Body of pancreas (tissue), 4 donors: ENCODE data around the gene OAF. TPM values are rescaled to one million over a fixed set of nuclear protein-coding genes. Genes with fewer than 3 reads are reported as not detected.

Experiments used
- ATAC-seq: fragments of 150-250 bp; one replicate; pipeline ENCODE4 v1.9.1; 2016
- DNase-seq, 4 donors: peaks; one replicate each; pipeline ENCODE4 v3.0.0-alpha.2; 2019
- H3K27ac ChIP-seq, 4 donors: fragments of 200-600 bp; sonication (generic); 1 replicate in 3 of 4; 2 replicates in 1 of 4; pipeline versions ENCODE4 v1.5.1 to v1.6.1; 2016 to 2019; ENCODE audit warnings: mild to moderate bottlenecking in 1 of 4, mixed read lengths in 1 of 4, moderate library complexity in 1 of 4
- H3K27me3 ChIP-seq, 2 donors: fragments of 200-600 bp; sonication (generic); one replicate each; pipeline ENCODE4 v1.6.0; 2016; ENCODE audit warnings: mild to moderate bottlenecking in 1 of 2
- H3K36me3 ChIP-seq, 2 donors: fragments of 200-600 bp; sonication (generic); replicated peaks in 1 of 2; 2 replicates each; pipeline ENCODE4 v1.5.1; 2016; ENCODE audit warnings: low read depth in 2 of 2; ENCODE audit not compliant: insufficient read depth in 1 of 2
- H3K4me1 ChIP-seq: fragments of 200-600 bp; sonication (generic); one replicate; pipeline ENCODE4 v1.6.0; 2016
- H3K4me3 ChIP-seq, 2 donors: fragments of 200-600 bp; sonication (generic); 1 replicate in 1 of 2; 2 replicates in 1 of 2; pipeline ENCODE4 v1.5.1; 2016 to 2019
- H3K9me3 ChIP-seq, 3 donors: fragments of 200-600 bp; sonication (generic); 1 replicate in 2 of 3; 2 replicates in 1 of 3; pipeline ENCODE4 v1.5.1; 2016
- CTCF ChIP-seq, 7 experiments: fragments of 450-650 bp in 4 of 7; fragments of 200-600 bp in 3 of 7; sonication (generic) in 3 of 7; IDR thresholded peaks; one replicate each; pipeline ENCODE4 v1.5.1; 2016 to 2019; ENCODE audit warnings: antibody characterized with exemption in 7 of 7
- POLR2A ChIP-seq, 3 donors: fragments of 450-650 bp; IDR thresholded peaks; one replicate each; pipeline ENCODE4 v1.6.1; 2016; ENCODE audit warnings: antibody characterized with exemption in 3 of 3, mild to moderate bottlenecking in 2 of 3
- WGBS, 2 donors: methylation state at CpG; one replicate each; pipeline ENCODE4 v1.1.5; 2017; 5-methylcytosine and 5-hydroxymethylcytosine counted together
- intact Hi-C: fragments of 100-400 bp; cut with DNase I; formaldehyde crosslinking; loops from one replicate; pipeline ENCODE4 v1.15.1; 2023
- total RNA-seq, 2 donors: library from RNA; depleted of rRNA; stranded (reverse); fragments of >200 nt; gene quantifications; one replicate each; pipeline ENCODE4 v1.1.0, GENCODE V29; 2016

The OAF gene
- total RNA-seq, 2 donors from 2014 or later = 53.7 to 67.7 TPM

GRCh38 chr11:120267319-120267718 lies 56.5 kb downstream of the OAF start:
- no peak overlapping the region for H3K27ac ChIP-seq
- H3K4me1 ChIP-seq = no peaks in the 10 kb centered on the region
- H3K4me3 ChIP-seq = no peak overlapping the region
- intact Hi-C loops = no loop called here
- no peaks in the 10 kb centered on the region for H3K36me3 ChIP-seq
- no peaks in the 10 kb centered on the region for H3K27me3 ChIP-seq
- ATAC-seq (no peak), DNase-seq (no peak)
- H3K9me3 ChIP-seq = no peaks in the 10 kb centered on the region
- WGBS, 2 donors = 55 to 68% methylated on average over 2 of the region's 2 CpGs
- no peak for TF ChIP-seq POLR2A (IDR thresholded peaks at IDR 0.05)

GRCh38 chr11:120268686-120269085 lies 57.9 kb downstream of the OAF start:
- WGBS, 2 donors = 63 to 65% methylated on average over 4 to 5 of the region's 5 CpGs
- Histone ChIP-seq H3K36me3 (no peaks in the 10 kb centered on the region), H3K9me3 (no peaks in the 10 kb centered on the region), H3K4me3 (no peak overlapping the region), H3K27ac (no peak overlapping the region), H3K27me3 (no peaks in the 10 kb centered on the region), H3K4me1 (no peaks in the 10 kb centered on the region)
- TF ChIP-seq CTCF (IDR thresholded peaks at IDR 0.05) (no peak), POLR2A (IDR thresholded peaks at IDR 0.05) (no peak)
- intact Hi-C loops = no loop called here
- DNase-seq (no peak), ATAC-seq (no peak)

GRCh38 chr11:120270386-120270785 lies 59.6 kb downstream of the OAF start:
- H3K4me3 ChIP-seq = no peak overlapping the region
- WGBS, 2 donors = 79 to 82% methylated on average over 1 of the region's 1 CpG
- no peaks in the 10 kb centered on the region for H3K27me3 ChIP-seq
- no peak overlapping the region for H3K27ac ChIP-seq
- no peaks in the 10 kb centered on the region for H3K4me1 ChIP-seq
- H3K36me3 ChIP-seq = no peaks in the 10 kb centered on the region
- intact Hi-C loops = no loop called here
- no peaks in the 10 kb centered on the region for H3K9me3 ChIP-seq
- no peak for DNase-seq
- TF ChIP-seq CTCF (IDR thresholded peaks at IDR 0.05) = no peak
- no peak for TF ChIP-seq POLR2A (IDR thresholded peaks at IDR 0.05)
- ATAC-seq = no peak

- Histone ChIP-seq H3K27ac (no peak overlapping the region), H3K27me3 (no peaks in the 10 kb centered on the region), H3K36me3 (no peaks in the 10 kb centered on the region), H3K9me3 (no peaks in the 10 kb centered on the region), H3K4me3 (no peak overlapping the region), H3K4me1 (no peaks in the 10 kb centered on the region)
- no peak for DNase-seq
- intact Hi-C loops = no loop called here
- ATAC-seq = no peak
- 79 to 81% methylated on average over 5 of the region's 5 CpGs for WGBS, 2 donors
- TF ChIP-seq CTCF (IDR thresholded peaks at IDR 0.05) (no peak), POLR2A (IDR thresholded peaks at IDR 0.05) (no peak)
Measured at GRCh38 chr11:120271672-120272071, 60.8 kb downstream of the OAF start.

GRCh38 chr11:120272303-120272702 lies 61.5 kb downstream of the OAF start:
- no peaks in the 10 kb centered on the region for H3K9me3 ChIP-seq
- ATAC-seq (no peak), DNase-seq (no peak)
- H3K4me3 ChIP-seq = no peak overlapping the region
- no peaks in the 10 kb centered on the region for H3K36me3 ChIP-seq
- no peaks in the 10 kb centered on the region for H3K4me1 ChIP-seq
- intact Hi-C loops = no loop called here
- TF ChIP-seq POLR2A (IDR thresholded peaks at IDR 0.05) = no peak
- no peak for TF ChIP-seq CTCF (IDR thresholded peaks at IDR 0.05)
- H3K27ac ChIP-seq = no peak overlapping the region
- WGBS, 2 donors = 81 to 83% methylated on average over 2 of the region's 2 CpGs
- no peaks in the 10 kb centered on the region for H3K27me3 ChIP-seq
